Glutamatergic neuron (in vitro differentiated cells): Measurements from ENCODE around the gene SLC35F6. TPM values are rescaled to one million over a fixed set of nuclear protein-coding genes. Genes with fewer than 3 reads are reported as not detected.

Experiments used
- DNase-seq: peaks from one replicate; pipeline ENCODE4 v3.0.0; 2022
- H3K27ac Mint-ChIP-seq: one replicate; pipeline ENCODE4 v1.8.0; 2020; ENCODE audit warnings: mild to moderate bottlenecking, mixed read lengths, inconsistent platforms; ENCODE audit not compliant: unreplicated experiment
- H3K27me3 Mint-ChIP-seq: one replicate; pipeline ENCODE4 v1.8.0; 2020; ENCODE audit warnings: mild to moderate bottlenecking, moderate library complexity, mixed read lengths, inconsistent platforms; ENCODE audit not compliant: unreplicated experiment
- H3K36me3 Mint-ChIP-seq: one replicate; pipeline ENCODE4 v1.8.0; 2020; ENCODE audit warnings: mild to moderate bottlenecking, mixed read lengths, inconsistent platforms; ENCODE audit not compliant: unreplicated experiment
- H3K4me1 Mint-ChIP-seq: one replicate; pipeline ENCODE4 v1.8.0; 2020; ENCODE audit warnings: mild to moderate bottlenecking, low read depth, mixed read lengths, inconsistent platforms; ENCODE audit not compliant: unreplicated experiment
- H3K4me3 Mint-ChIP-seq: one replicate; pipeline ENCODE4 v1.8.0; 2020; ENCODE audit warnings: mild to moderate bottlenecking, mixed read lengths, inconsistent platforms; ENCODE audit not compliant: unreplicated experiment
- H3K9me3 Mint-ChIP-seq: one replicate; pipeline ENCODE4 v1.8.0; 2020; ENCODE audit warnings: mild to moderate bottlenecking, moderate library complexity, mixed read lengths, inconsistent platforms; ENCODE audit not compliant: unreplicated experiment
- CTCF ChIP-seq: fragments of 200-600 bp; sonication (generic); IDR thresholded peaks from one replicate; pipeline ENCODE4 v1.5.0; 2021; ENCODE audit not compliant: partially characterized antibody, unreplicated experiment
- total RNA-seq: library from RNA; stranded (reverse); fragmentation: NEBNext Ultra II Directional; extraction: Animal tissue kit (Norgen Biotek cat#: 25700); gene quantifications from one replicate; pipeline ENCODE4 v1.2.1, GENCODE V29; 2021; ENCODE audit not compliant: unreplicated experiment

The SLC35F6 gene
- total RNA-seq, 1 donor from 2014 or later = 28.8 TPM

GRCh38 chr2:26725521-26725820 lies 38.6 kb upstream of the SLC35F6 start:
- H3K4me1 Mint-ChIP-seq = peaks cover 7% of the 10 kb centered on the region
- H3K4me3 Mint-ChIP-seq = no peak overlapping the region
- H3K27ac Mint-ChIP-seq = no peak overlapping the region
- DNase-seq = no peak
- H3K9me3 Mint-ChIP-seq = peaks cover 9% of the 10 kb centered on the region
- H3K27me3 Mint-ChIP-seq = no peaks in the 10 kb centered on the region
- TF ChIP-seq CTCF = no peak
- H3K36me3 Mint-ChIP-seq = no peaks in the 10 kb centered on the region

DNA sequence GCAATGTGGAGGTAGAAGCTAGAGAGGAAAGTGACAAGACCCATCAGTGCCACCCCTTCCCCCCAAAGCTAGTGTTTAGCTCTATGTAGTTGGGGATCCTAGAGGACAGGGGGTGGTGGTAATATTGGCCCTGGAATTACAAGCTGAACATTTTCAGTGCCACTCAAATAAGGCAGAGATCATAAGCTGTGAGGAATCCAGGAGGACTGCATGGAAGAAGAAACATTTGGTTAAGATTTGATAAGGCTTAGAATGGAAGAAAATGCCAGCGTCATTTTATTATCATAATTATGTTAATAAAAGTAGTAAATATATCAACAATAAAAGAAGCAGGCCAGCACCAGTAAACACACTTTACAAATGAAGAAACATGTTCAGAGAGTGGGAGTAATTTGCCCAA lies 37.9 kb upstream of the SLC35F6 start:
- peaks cover 7% of the 10 kb centered on the region for H3K4me1 Mint-ChIP-seq
- H3K4me3 Mint-ChIP-seq = no peak overlapping the region
- no peak for DNase-seq
- TF ChIP-seq CTCF = no peak
- peaks cover 1% of the 10 kb centered on the region for H3K27me3 Mint-ChIP-seq
- no peaks in the 10 kb centered on the region for H3K36me3 Mint-ChIP-seq
- peak overlapping the region; percentile 28 for H3K27ac Mint-ChIP-seq
- peaks cover 9% of the 10 kb centered on the region for H3K9me3 Mint-ChIP-seq

- peaks cover 22% of the 10 kb centered on the region for H3K4me1 Mint-ChIP-seq
- no peak overlapping the region for H3K27ac Mint-ChIP-seq
- H3K4me3 Mint-ChIP-seq = no peak overlapping the region
- DNase-seq = no peak
- TF ChIP-seq CTCF = no peak
- H3K36me3 Mint-ChIP-seq = no peaks in the 10 kb centered on the region
- H3K27me3 Mint-ChIP-seq = peaks cover 1% of the 10 kb centered on the region
- peaks cover 5% of the 10 kb centered on the region for H3K9me3 Mint-ChIP-seq
Measured at GRCh38 chr2:26727641-26728561, 36.2 kb upstream of the SLC35F6 start.

DNA sequence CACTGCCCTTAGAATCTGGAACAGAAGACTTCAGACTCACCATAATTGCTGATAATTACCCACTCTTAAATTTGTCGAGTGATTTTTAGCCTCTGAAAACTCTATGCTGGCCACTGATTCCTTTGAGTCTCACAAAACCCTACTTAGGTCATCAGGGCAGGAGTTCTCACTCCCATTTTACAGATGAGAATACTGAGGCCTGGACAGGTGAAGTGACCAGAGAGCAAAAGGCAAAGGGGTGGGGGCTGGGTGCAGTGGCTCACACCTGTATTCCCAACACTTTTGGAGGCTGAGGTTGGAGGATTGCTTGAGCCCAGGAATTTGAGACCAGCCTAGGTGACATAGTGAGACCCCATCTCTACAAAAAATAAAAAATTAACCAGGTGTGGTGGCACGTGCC lies 34.8 kb upstream of the SLC35F6 start:
- DNase-seq = no peak
- Mint-ChIP-seq H3K4me1 (peaks cover 23% of the 10 kb centered on the region), H3K9me3 (peaks cover 4% of the 10 kb centered on the region), H3K36me3 (no peaks in the 10 kb centered on the region), H3K27ac (no peak overlapping the region), H3K27me3 (peaks cover 3% of the 10 kb centered on the region), H3K4me3 (no peak overlapping the region)
- TF ChIP-seq CTCF = no peak

GRCh38 chr2:26730549-26731344 lies 33.3 kb upstream of the SLC35F6 start:
- Mint-ChIP-seq H3K9me3 (peaks cover 3% of the 10 kb centered on the region), H3K27me3 (peaks cover 6% of the 10 kb centered on the region), H3K36me3 (no peaks in the 10 kb centered on the region), H3K4me1 (peaks cover 19% of the 10 kb centered on the region), H3K4me3 (no peak overlapping the region), H3K27ac (no peak overlapping the region)
- TF ChIP-seq CTCF = no peak
- no peak for DNase-seq
